Loucy (cell line): ENCODE results near the gene ULK3.

Experiments
- H2AFZ ChIP-seq: fragments of 200-600 bp; sonication (generic); 2 replicates; pipeline ENCODE4 v1.6.0; 2016; ENCODE audit warnings: antibody characterized with exemption, mild to moderate bottlenecking, low read length, moderate library complexity
- H3F3A ChIP-seq: fragments of 200-600 bp; 2 replicates; pipeline ENCODE4 v1.6.0; 2016; ENCODE audit warnings: antibody characterized with exemption, low read depth, mild to moderate bottlenecking
- H3K27me3 ChIP-seq: fragments of 200-600 bp; sonication (generic); 2 replicates; pipeline ENCODE4 v1.6.1; 2014; ENCODE audit warnings: low read length, mild to moderate bottlenecking; ENCODE audit not compliant: insufficient read depth, poor library complexity, severe bottlenecking
- H3K36me3 ChIP-seq: fragments of 200-600 bp; sonication (generic); 2 replicates; pipeline ENCODE4 v1.6.1; 2016; ENCODE audit warnings: low read length; ENCODE audit not compliant: insufficient read depth
- H3K4me1 ChIP-seq: fragments of 200-600 bp; sonication (generic); 2 replicates; pipeline ENCODE4 v1.5.1; 2014; ENCODE audit warnings: low read length, mild to moderate bottlenecking; ENCODE audit not compliant: insufficient read depth, poor library complexity, severe bottlenecking
- H3K4me2 ChIP-seq: fragments of 200-600 bp; sonication (generic); 2 replicates; pipeline ENCODE4 v1.6.0; 2014; ENCODE audit warnings: antibody characterized with exemption, low read length, low read depth, mild to moderate bottlenecking; ENCODE audit not compliant: poor library complexity, severe bottlenecking
- H3K4me3 ChIP-seq: fragments of 200-600 bp; sonication (generic); 2 replicates; pipeline ENCODE4 v1.5.1; 2014; ENCODE audit warnings: low read length, mild to moderate bottlenecking, mixed read lengths; ENCODE audit not compliant: poor library complexity, severe bottlenecking
- H3K79me2 ChIP-seq: fragments of 200-600 bp; sonication (generic); 2 replicates; pipeline ENCODE4 v1.6.1; 2014; ENCODE audit warnings: low read length; ENCODE audit not compliant: insufficient read depth
- H3K9ac ChIP-seq: fragments of 200-600 bp; sonication (generic); 2 replicates; pipeline ENCODE4 v1.6.0; 2014; ENCODE audit warnings: mild to moderate bottlenecking, low read depth, low read length, moderate library complexity; ENCODE audit not compliant: poor library complexity, severe bottlenecking
- H3K9me2 ChIP-seq: fragments of 200-600 bp; sonication (generic); replicated peaks from 2 replicates; pipeline ENCODE4 v1.6.1; 2016; ENCODE audit warnings: low read depth, low read length, mixed read lengths
- H3K9me3 ChIP-seq: fragments of 200-600 bp; sonication (generic); 2 replicates; pipeline ENCODE4 v1.6.1; 2014; ENCODE audit warnings: mild to moderate bottlenecking, antibody characterized with exemption, low read length, low read depth; ENCODE audit not compliant: insufficient read depth
- H4K20me1 ChIP-seq: fragments of 200-600 bp; sonication (generic); 2 replicates; pipeline ENCODE4 v1.6.0; 2014; ENCODE audit warnings: antibody characterized with exemption, low read length, mild to moderate bottlenecking; ENCODE audit not compliant: insufficient read depth, poor library complexity, severe bottlenecking
- CTCF ChIP-seq: fragments of 200-600 bp; sonication (generic); conservative IDR thresholded peaks from 2 replicates; pipeline ENCODE4 v1.5.1; 2014; ENCODE audit warnings: mild to moderate bottlenecking, antibody characterized with exemption, low read length
- EZH2phosphoT487 ChIP-seq: fragments of 200-600 bp; IDR thresholded peaks from 2 replicates; pipeline ENCODE4 v1.6.1; 2018; ENCODE audit warnings: antibody characterized with exemption, mild to moderate bottlenecking, moderate library complexity, borderline replicate concordance

The ULK3 gene

GRCh38 chr15:74870436-74871215, 27.7 kb upstream of the ULK3 start:
- H3K9ac ChIP-seq: peak overlapping the region; percentile 57
- H2AFZ ChIP-seq: no peak overlapping the region
- no peaks in the 10 kb centered on the region for H3K27me3 ChIP-seq
- H3K36me3 ChIP-seq: no peaks in the 10 kb centered on the region
- peak overlapping the region; percentile 85 for H3K4me2 ChIP-seq
- peaks cover 65% of the 10 kb centered on the region for H3K79me2 ChIP-seq
- H4K20me1 ChIP-seq: peaks cover 45% of the 10 kb centered on the region
- no peaks in the 10 kb centered on the region for H3K9me2 ChIP-seq
- no peaks in the 10 kb centered on the region for H3K9me3 ChIP-seq
- peaks cover 24% of the 10 kb centered on the region for H3F3A ChIP-seq
- peaks cover 65% of the 10 kb centered on the region for H3K4me1 ChIP-seq
- TF ChIP-seq CTCF (no peak), EZH2phosphoT487 (no peak)
- peak overlapping the region; percentile 63 for H3K4me3 ChIP-seq

- H3K9ac ChIP-seq: peak overlapping the region; percentile 57
Observed at GRCh38 chr15:74869726-74870407, 26.9 kb upstream of the ULK3 start.

GRCh38 chr15:74869372-74869725, 26.4 kb upstream of the ULK3 start:
- H3K9me2 ChIP-seq: no peaks in the 10 kb centered on the region
- H4K20me1 ChIP-seq: peaks cover 45% of the 10 kb centered on the region
- peak overlapping the region; percentile 85 for H3K4me2 ChIP-seq
- TF ChIP-seq EZH2phosphoT487 (no peak), CTCF (no peak)
- H3K79me2 ChIP-seq: peaks cover 74% of the 10 kb centered on the region
- peaks cover 24% of the 10 kb centered on the region for H3F3A ChIP-seq
- H3K4me3 ChIP-seq: peak overlapping the region; percentile 63
- H2AFZ ChIP-seq: no peak overlapping the region
- peaks cover 68% of the 10 kb centered on the region for H3K4me1 ChIP-seq
- peak overlapping the region; percentile 57 for H3K9ac ChIP-seq
- H3K27me3 ChIP-seq: no peaks in the 10 kb centered on the region
- H3K9me3 ChIP-seq: no peaks in the 10 kb centered on the region
- H3K36me3 ChIP-seq: no peaks in the 10 kb centered on the region

More at GRCh38 chr15:74869726-74870407, 26.9 kb upstream of the ULK3 start:
- no peaks in the 10 kb centered on the region for H3K36me3 ChIP-seq
- H3K4me2 ChIP-seq: peak overlapping the region; percentile 85
- TF ChIP-seq EZH2phosphoT487: no peak
- TF ChIP-seq CTCF: no peak
- no peaks in the 10 kb centered on the region for H3K9me3 ChIP-seq
- peak overlapping the region; percentile 63 for H3K4me3 ChIP-seq
- peaks cover 24% of the 10 kb centered on the region for H3F3A ChIP-seq
- H3K79me2 ChIP-seq: peaks cover 70% of the 10 kb centered on the region
- peaks cover 68% of the 10 kb centered on the region for H3K4me1 ChIP-seq
- H3K27me3 ChIP-seq: no peaks in the 10 kb centered on the region
- peaks cover 45% of the 10 kb centered on the region for H4K20me1 ChIP-seq
- no peak overlapping the region for H2AFZ ChIP-seq
- no peaks in the 10 kb centered on the region for H3K9me2 ChIP-seq
